Endothelial cell of umbilical vein (primary cell): Measurements from ENCODE around the gene SIAE. TPM values are rescaled to one million over a fixed set of nuclear protein-coding genes. Genes with fewer than 3 reads are reported as not detected.

Experiments used
- BruUV-seq: library from RNA; stranded (reverse); fragments of 400-500 nt; replicated peaks from 2 replicates; lab custom pipeline; 2021; lab: Mats Ljungman, UMichigan
- CTCF ChIA-PET: fragments of 300-600, 350-600 bp; sonication (Branson Sonifier 250); formaldehyde crosslinking; loops from one replicate; lab custom pipeline; 2021; ENCODE audit warnings: antibody characterized with exemption, inconsistent platforms; lab: Charles Lee
- POLR2A ChIA-PET: fragments of 300-600, 350-600 bp; sonication (Branson Sonifier 250); formaldehyde crosslinking; loops from one replicate; lab custom pipeline; 2021; ENCODE audit warnings: antibody characterized with exemption, inconsistent platforms; lab: Charles Lee
- DNase-seq: peaks from one replicate; pipeline ENCODE4 v3.0.0-alpha.2; 2011; ENCODE audit warnings: low read depth, low spot score
- FAIRE-seq: peaks from 2 replicates; lab custom pipeline; 2011; peaks lifted over from hg19 to GRCh38; lab: Jason Lieb, UNC
- H2AFZ ChIP-seq: 2 replicates; pipeline ENCODE4 v1.6.0; 2012; ENCODE audit warnings: low read depth, low read length, control low read depth, inconsistent platforms
- H3K27ac ChIP-seq: 2 replicates; pipeline ENCODE4 v1.5.1; 2011; ENCODE audit warnings: low read depth, mild to moderate bottlenecking, control low read depth, low read length, moderate library complexity; ENCODE audit not compliant: insufficient read depth
- H3K27me3 ChIP-seq, 2 experiments: 2 replicates each; pipeline versions ENCODE4 v1.6.0 to v1.6.1; 2011; ENCODE audit warnings: low read length in 2 of 2, mixed read lengths in 1 of 2; ENCODE audit not compliant: control insufficient read depth in 2 of 2, insufficient read depth in 2 of 2
- H3K36me3 ChIP-seq, 2 experiments: 2 replicates in 1 of 2; 3 replicates in 1 of 2; pipeline ENCODE4 v1.5.1; 2011; ENCODE audit warnings: low read length in 2 of 2, mild to moderate bottlenecking in 1 of 2, moderate library complexity in 1 of 2; ENCODE audit not compliant: control insufficient read depth in 2 of 2, insufficient read depth in 2 of 2; ENCODE audit errors: extremely low read depth in 1 of 2
- H3K4me1 ChIP-seq: 3 replicates; pipeline ENCODE4 v1.5.1; 2011; ENCODE audit warnings: mild to moderate bottlenecking, low read length; ENCODE audit not compliant: control insufficient read depth, insufficient read depth; ENCODE audit errors: extremely low read depth
- H3K4me2 ChIP-seq: 2 replicates; pipeline ENCODE4 v1.6.1; 2011; ENCODE audit warnings: low read length, control low read depth, mixed read lengths; ENCODE audit not compliant: insufficient read depth
- H3K4me3 ChIP-seq, 3 experiments: fragments of 200-600 bp in 1 of 3; sonication (generic), shearing (Covaris generic) in 1 of 3; replicated peaks in 1 of 3; 2 replicates each; pipeline ENCODE4 v1.5.1; 2011 to 2016; ENCODE audit warnings: control low read depth in 3 of 3, low read length in 3 of 3, mild to moderate bottlenecking in 2 of 3, inconsistent platforms in 1 of 3, low read depth in 1 of 3, moderate library complexity in 1 of 3; ENCODE audit not compliant: insufficient read depth in 1 of 3
- H3K79me2 ChIP-seq: 2 replicates; pipeline ENCODE4 v1.6.0; 2012; ENCODE audit warnings: low read length, inconsistent platforms; ENCODE audit not compliant: control insufficient read depth, insufficient read depth
- H3K9ac ChIP-seq: replicated peaks from 2 replicates; pipeline ENCODE3; 2011; ENCODE audit warnings: low read length, control low read depth; ENCODE audit not compliant: insufficient read depth; ENCODE audit errors: extremely low read depth
- H3K9me1 ChIP-seq: replicated peaks from 3 replicates; pipeline ENCODE4 v1.6.0; 2011; ENCODE audit warnings: mild to moderate bottlenecking, low read length; ENCODE audit not compliant: control insufficient read depth, insufficient read depth; ENCODE audit errors: extremely low read depth
- H3K9me3 ChIP-seq: replicated peaks from 2 replicates; pipeline ENCODE4 v1.5.1; 2012; ENCODE audit warnings: low read length, inconsistent platforms; ENCODE audit not compliant: control insufficient read depth, insufficient read depth
- H4K20me1 ChIP-seq: replicated peaks from 2 replicates; pipeline ENCODE3; 2011; ENCODE audit warnings: mild to moderate bottlenecking, low read length; ENCODE audit not compliant: control insufficient read depth, insufficient read depth; ENCODE audit errors: extremely low read depth
- EZH2 ChIP-seq: IDR thresholded peaks from 2 replicates; pipeline ENCODE4 v1.6.1; 2012; ENCODE audit warnings: borderline replicate concordance, low read depth, mild to moderate bottlenecking, moderate library complexity, low read length, inconsistent platforms; ENCODE audit not compliant: severe bottlenecking
- FOS ChIP-seq: IDR thresholded peaks from 2 replicates; pipeline ENCODE4 v1.6.1; 2011; ENCODE audit warnings: mild to moderate bottlenecking, low read length, moderate library complexity, borderline replicate concordance; ENCODE audit not compliant: insufficient read depth
- GATA2 ChIP-seq: IDR thresholded peaks from 2 replicates; pipeline ENCODE4 v1.7.0; 2011; ENCODE audit warnings: low read depth, mild to moderate bottlenecking, moderate library complexity, mixed read lengths, low read length; ENCODE audit not compliant: insufficient read length, insufficient read depth
- JUN ChIP-seq: IDR thresholded peaks from 2 replicates; pipeline ENCODE4 v1.6.1; 2011; ENCODE audit warnings: borderline replicate concordance, low read depth; ENCODE audit not compliant: insufficient read length, insufficient read depth
- MAX ChIP-seq: IDR thresholded peaks from 2 replicates; pipeline ENCODE4 v1.6.1; 2011; ENCODE audit not compliant: insufficient read depth, insufficient read length
- MYC ChIP-seq: IDR thresholded peaks from one replicate; pipeline ENCODE4 v1.6.1; 2011; ENCODE audit warnings: mild to moderate bottlenecking, low read depth, low read length
- POLR2A ChIP-seq: IDR thresholded peaks from 2 replicates; pipeline ENCODE4 v1.6.1; 2012; ENCODE audit warnings: low read depth, mild to moderate bottlenecking, control low read depth, low read length
- POLR2AphosphoS5 ChIP-seq: IDR thresholded peaks from 2 replicates; pipeline ENCODE4 v1.6.1; 2012; ENCODE audit warnings: low read depth, mild to moderate bottlenecking, control low read depth, low read length, moderate library complexity; ENCODE audit not compliant: insufficient read depth
- dilution Hi-C: fragments of 300-500 bp; cut with MboI; formaldehyde crosslinking; loops from one replicate; pipeline ENCODE4 v1.15.0; 2019; ENCODE audit warnings: low sequenced_read_pairs; ENCODE audit not compliant: extremely low pct_ligation_motif_present
- intact Hi-C: fragments of 100-400 bp; cut with micrococcal nuclease; formaldehyde crosslinking; loops from one replicate; pipeline ENCODE4 v1.10.0; 2022
- polyA plus RNA-seq, 4 experiments: library from polyadenylated mRNA; depleted of rRNA in 3 of 4; stranded (reverse) in 3 of 4; unstranded in 1 of 4; fragments of >200 nt; gene quantifications; 2 replicates each; pipeline versions ENCODE4 v1.2.1 to v1.2.3, GENCODE V29; 2011 to 2012; ENCODE audit warnings: missing spikeins in 1 of 4
- total RNA-seq: library from RNA; stranded (reverse); gene quantifications from 2 replicates; pipeline ENCODE4 v1.2.3, GENCODE V29; 2021
- TF ChIP-seq, protein P1 (sequence below), 2 donors: IDR thresholded peaks; 1 replicate in 1 of 2; 2 replicates in 1 of 2; pipeline ENCODE4 v1.5.1; 2011; ENCODE audit warnings: low read length in 2 of 2, mild to moderate bottlenecking in 2 of 2, moderate library complexity in 2 of 2, control low read depth in 1 of 2, inconsistent platforms in 1 of 2, low read depth in 1 of 2; ENCODE audit not compliant: insufficient read depth in 1 of 2; ENCODE audit errors: extremely low read depth in 1 of 2

SIAE gene
- total and polyA plus RNA-seq, 2 donors (not counting 3 experiments of a cell fraction or from before 2014, with no cell fraction given): 16.9 to 23.9 TPM

DNA sequence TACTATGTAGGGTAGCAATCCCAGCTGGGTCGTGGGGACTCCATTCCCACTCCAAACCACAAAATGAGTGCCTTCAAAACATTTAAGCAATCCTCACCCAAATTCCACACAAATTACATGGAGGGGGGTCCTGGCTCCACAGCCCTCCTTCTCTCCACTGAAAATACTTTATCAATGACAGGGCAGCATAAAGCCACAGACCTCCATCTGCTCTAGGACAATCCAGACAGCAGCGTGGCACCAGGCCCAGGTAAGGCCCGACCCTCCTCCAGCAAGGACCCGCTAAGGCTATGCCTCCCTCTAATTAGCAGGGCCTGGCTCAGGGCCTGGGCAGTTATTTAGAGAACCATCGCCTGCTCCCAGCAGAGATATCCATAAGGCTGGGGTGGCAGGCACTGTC lies 62.5 kb downstream of the SIAE start, which contains the start of gene PANX3:
Gene PANX3 (plus strand): TSS at position 365 of the 400 bp plus-strand sequence. CDS start 129 bp downstream, outside the sequence.
- Histone ChIP-seq H4K20me1 (no peaks in the 10 kb centered on the region), H3K4me3 (no peak within 1 kb of the TSS), H3K9ac (no peak within 1 kb of the TSS), H3K79me2 (no peaks in the 10 kb centered on the region), H3K4me1 (no peaks in the 10 kb centered on the region), H3K36me3 (no peaks in the 10 kb centered on the region), H3K4me2 (no peak within 1 kb of the TSS), H3K9me1 (no peaks in the 10 kb centered on the region), H2AFZ (no peak within 1 kb of the TSS), H3K27me3 (peaks cover 0 to 2% of the 10 kb centered on the region in 2 experiments), H3K9me3 (no peaks in the 10 kb centered on the region), H3K27ac (no peak within 1 kb of the TSS)
- FAIRE-seq (no peak), DNase-seq (no peak)
- intact Hi-C loops (no loop called here), dilution Hi-C loops (no loop called here)
- ChIA-PET POLR2A (no interaction called here), CTCF (interaction anchor here (1.0 kb wide), 1 partner anchor 18 kb away, joined by 5 read pairs; no protein-coding TSS in a partner anchor)
- TF ChIP-seq JUN (no peak), EZH2 (no peak), POLR2A (no peak), MAX (no peak), POLR2AphosphoS5 (no peak), GATA2 (no peak), MYC (no peak), FOS (no peak)
- TF ChIP-seq, protein P1, sequence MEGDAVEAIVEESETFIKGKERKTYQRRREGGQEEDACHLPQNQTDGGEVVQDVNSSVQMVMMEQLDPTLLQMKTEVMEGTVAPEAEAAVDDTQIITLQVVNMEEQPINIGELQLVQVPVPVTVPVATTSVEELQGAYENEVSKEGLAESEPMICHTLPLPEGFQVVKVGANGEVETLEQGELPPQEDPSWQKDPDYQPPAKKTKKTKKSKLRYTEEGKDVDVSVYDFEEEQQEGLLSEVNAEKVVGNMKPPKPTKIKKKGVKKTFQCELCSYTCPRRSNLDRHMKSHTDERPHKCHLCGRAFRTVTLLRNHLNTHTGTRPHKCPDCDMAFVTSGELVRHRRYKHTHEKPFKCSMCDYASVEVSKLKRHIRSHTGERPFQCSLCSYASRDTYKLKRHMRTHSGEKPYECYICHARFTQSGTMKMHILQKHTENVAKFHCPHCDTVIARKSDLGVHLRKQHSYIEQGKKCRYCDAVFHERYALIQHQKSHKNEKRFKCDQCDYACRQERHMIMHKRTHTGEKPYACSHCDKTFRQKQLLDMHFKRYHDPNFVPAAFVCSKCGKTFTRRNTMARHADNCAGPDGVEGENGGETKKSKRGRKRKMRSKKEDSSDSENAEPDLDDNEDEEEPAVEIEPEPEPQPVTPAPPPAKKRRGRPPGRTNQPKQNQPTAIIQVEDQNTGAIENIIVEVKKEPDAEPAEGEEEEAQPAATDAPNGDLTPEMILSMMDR (IDR thresholded peaks at IDR 0.05; ENCODE audit: extremely low read depth in 1 of 2, insufficient read depth in 1 of 2, low read depth in 1 of 2, low read length in 2 of 2): no peak
- no TSS peak for BruUV-seq
